Omental fat pad (tissue), 4 donors: Measurements from ENCODE around the gene DNAAF5. TPM values are rescaled to one million over a fixed set of nuclear protein-coding genes. Genes with fewer than 3 reads are reported as not detected.

Source experiments
- ATAC-seq: fragments of 150-250 bp; one replicate; pipeline ENCODE4 v1.9.1; 2016; ENCODE audit warnings: mild to moderate bottlenecking, moderate library complexity; ENCODE audit not compliant: low FRiP score
- DNase-seq: peaks from one replicate; pipeline ENCODE4 v3.0.0-alpha.2; 2019; ENCODE audit warnings: low spot score
- total RNA-seq, 4 donors: library from RNA; depleted of rRNA; stranded (reverse); fragments of >200 nt; gene quantifications; one replicate each; pipeline ENCODE4 v1.1.0, GENCODE V29; 2016
- TF ChIP-seq, protein P1 (sequence below), 3 donors: fragments of 450-650 bp; IDR thresholded peaks; one replicate each; pipeline ENCODE4 v1.5.1; 2016 to 2017; ENCODE audit warnings: antibody characterized with exemption in 3 of 3, mild to moderate bottlenecking in 3 of 3, moderate library complexity in 2 of 3

The DNAAF5 gene
- total RNA-seq, 4 donors from 2014 or later: 15.7 to 27.1 (median 25.1) TPM

DNA sequence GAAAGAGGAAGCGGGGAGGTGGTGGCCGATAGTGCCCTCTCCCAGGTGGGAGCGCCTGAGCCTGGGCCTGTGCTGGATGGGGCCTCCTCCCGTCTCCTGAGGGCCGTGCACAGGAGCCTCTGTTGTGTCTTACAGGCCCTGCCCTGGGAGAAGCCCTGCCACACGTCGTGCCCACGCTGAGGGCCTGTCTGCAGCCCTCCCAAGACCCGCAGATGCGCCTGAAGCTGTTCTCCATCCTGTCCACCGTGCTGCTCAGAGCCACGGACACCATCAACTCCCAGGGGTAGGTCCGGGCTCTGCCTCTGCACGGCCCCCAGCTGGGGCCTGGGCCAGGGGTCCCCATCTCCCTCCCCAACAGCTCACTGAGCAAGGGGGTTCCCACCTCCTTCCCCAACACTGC lies 43.8 kb downstream of the DNAAF5 start:
- no peak for ATAC-seq
- TF ChIP-seq, protein P1, sequence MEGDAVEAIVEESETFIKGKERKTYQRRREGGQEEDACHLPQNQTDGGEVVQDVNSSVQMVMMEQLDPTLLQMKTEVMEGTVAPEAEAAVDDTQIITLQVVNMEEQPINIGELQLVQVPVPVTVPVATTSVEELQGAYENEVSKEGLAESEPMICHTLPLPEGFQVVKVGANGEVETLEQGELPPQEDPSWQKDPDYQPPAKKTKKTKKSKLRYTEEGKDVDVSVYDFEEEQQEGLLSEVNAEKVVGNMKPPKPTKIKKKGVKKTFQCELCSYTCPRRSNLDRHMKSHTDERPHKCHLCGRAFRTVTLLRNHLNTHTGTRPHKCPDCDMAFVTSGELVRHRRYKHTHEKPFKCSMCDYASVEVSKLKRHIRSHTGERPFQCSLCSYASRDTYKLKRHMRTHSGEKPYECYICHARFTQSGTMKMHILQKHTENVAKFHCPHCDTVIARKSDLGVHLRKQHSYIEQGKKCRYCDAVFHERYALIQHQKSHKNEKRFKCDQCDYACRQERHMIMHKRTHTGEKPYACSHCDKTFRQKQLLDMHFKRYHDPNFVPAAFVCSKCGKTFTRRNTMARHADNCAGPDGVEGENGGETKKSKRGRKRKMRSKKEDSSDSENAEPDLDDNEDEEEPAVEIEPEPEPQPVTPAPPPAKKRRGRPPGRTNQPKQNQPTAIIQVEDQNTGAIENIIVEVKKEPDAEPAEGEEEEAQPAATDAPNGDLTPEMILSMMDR (IDR thresholded peaks at IDR 0.05): no peak
- DNase-seq: no peak

DNA sequence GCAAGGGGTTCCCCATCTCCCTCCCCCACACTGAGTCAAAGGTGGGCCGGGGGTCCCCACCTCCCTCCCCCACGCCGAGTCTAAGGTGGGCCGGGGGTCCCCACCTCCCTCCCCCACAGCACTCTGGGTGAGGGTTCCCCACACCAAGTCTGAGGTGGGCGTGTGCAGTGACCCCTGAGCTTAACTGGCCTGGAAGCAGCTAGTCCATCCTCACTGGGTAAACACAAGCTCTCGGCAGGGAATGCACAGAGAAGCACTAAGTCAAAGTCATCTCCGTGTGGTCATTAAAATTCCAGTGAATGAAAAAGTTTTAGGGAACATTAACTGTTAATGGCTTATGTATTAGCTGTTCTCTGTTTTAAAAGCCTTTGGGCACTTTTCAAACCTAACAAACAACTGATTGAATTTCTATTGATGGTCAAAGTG lies 44.3 kb downstream of the DNAAF5 start:
- no peak for DNase-seq
- TF ChIP-seq, protein P1 (IDR thresholded peaks at IDR 0.05): no peak
- ATAC-seq: no peak

DNA sequence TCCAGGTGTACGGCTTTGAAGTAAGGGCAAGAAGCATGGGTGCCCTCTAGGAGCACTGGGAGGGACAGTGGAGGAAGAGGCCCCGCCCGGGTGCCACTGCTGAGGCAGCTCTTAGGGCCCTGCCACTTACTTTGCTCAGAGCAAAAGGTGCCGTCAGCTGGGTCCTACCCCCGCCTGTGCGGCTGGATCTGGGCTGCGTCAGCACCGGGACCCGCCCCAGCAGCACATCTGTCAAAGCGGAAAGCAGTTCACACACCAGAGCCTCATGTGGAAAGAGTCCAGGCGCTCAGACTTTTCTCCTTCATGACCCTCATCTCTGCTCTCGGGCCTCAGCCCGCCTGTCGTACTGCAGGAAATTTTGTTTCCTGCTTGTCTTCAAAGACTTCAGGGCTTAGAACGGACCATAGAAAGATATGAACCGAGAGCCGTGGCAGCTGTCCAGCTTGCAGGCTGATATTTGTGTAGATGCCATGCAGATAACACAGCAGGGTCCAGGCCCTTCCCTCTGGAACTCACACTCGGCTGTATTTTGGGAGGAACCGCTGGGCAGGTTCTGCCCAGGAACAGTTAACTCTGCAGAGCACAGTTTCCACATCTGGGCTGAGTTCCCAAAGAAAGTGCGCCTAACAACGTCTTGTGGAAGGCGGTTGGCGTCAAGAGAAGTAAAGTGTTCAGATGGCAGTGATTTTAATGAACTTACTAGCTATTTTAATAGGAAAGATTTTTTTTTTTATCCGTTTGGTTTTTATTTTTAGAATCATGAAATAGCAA lies 44.9 kb downstream of the DNAAF5 start:
- no peak for DNase-seq

DNA sequence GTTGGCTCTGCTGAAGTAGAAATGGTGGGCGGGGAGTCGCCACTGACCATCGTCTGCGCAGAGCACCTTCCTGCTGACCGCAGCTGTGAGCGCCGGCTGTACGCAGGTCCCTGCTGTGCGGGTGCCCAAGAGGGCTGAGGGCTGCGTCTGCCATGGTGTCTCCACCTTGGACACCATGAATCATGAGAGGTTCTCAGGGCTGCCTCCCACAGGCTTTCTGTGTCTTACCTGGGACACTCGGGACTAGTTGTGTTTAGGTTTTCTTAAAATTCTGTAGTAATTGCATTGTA lies 45.5 kb downstream of the DNAAF5 start:
- DNase-seq (no peak), ATAC-seq (no peak)
- TF ChIP-seq, protein P1 (IDR thresholded peaks at IDR 0.05): no peak

More for the DNA sequence above, 44.9 kb downstream of the DNAAF5 start:
- peak; percentile 73 for ATAC-seq
- TF ChIP-seq, protein P1 (IDR thresholded peaks at IDR 0.05): no peak

DNA sequence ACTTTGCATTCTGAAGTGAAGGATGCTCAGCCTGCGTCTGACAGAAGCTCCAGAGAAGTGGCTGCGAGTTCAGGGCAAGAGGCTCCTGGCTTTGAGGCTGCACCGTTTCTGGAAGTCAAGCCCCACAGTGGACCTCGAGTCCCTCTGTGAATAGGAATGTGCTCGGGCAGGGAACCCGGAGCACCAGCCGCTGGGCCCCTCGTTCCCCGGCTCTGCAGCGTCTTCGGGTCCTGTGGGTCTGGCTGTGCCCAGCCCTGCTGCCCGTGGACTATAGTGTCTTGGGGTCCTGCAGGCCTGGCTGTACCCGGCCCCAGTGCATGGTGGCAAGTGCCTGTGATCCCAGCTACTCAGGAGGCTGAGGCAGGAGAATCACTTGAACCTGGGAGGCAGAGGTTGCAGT lies 45.9 kb downstream of the DNAAF5 start:
- no peak for DNase-seq
- TF ChIP-seq, protein P1 (IDR thresholded peaks at IDR 0.05): no peak
- ATAC-seq: no peak

DNA sequence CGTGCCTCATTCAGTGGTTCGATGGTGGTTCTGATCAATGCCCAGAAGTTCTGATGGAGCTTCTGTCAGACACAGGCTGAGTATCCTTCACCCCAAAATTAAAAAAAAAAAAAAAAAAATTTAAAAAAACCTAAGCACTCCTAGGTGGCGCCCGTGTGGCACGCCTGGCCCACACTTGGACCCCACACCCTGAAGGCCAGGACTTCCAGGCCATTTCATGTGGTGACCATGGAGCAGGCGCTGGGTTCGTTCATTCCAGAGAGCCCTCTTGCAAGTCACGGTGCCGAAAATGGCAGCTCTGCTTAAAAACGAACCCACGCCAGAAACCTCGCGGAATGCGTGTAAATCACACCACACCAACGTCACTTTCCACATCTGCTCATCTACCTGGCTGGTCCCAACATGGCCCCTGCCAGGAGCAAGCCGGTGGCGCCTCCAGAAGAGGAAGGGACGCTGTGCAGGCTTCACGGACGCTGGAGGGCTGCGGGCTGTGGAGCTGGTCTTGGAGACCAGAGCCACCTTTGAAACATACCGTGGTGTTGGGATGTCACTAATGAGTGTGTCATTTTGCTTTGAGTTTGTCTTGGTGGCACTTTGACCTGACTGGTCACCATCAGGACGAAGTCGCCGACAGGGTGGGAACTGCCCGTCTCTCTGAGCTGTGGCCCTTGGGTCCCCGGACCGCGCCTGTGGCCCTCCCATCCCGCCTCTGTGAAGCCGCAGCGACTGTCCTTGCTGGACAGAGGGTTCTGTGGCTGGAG lies 46.5 kb downstream of the DNAAF5 start:
- ATAC-seq (no peak), DNase-seq (no peak)
- TF ChIP-seq, protein P1 (IDR thresholded peaks at IDR 0.05): no peak

DNA sequence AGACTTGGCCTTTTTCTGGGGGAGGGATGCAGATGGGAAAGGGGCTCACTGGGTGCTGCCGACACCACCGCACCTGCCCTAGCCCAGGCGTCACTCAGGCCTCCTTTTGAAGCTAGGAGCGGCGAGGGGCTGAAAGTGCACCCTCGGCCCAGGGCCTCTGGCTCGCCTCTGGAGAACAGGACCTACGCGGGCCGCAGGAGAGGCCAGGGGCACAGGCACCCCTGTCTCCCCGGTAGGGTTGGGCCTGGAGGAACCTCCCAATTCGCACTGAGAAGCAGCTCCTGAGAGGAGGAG lies 47.1 kb downstream of the DNAAF5 start:
- TF ChIP-seq, protein P1 (IDR thresholded peaks at IDR 0.05): no peak
- ATAC-seq (no peak), DNase-seq (no peak)
